ENCODE data around the gene LMOD1.

GRCh38 chr1:201925981-201926645 is 20.2 kb downstream of the LMOD1 start:
- TF ChIP-seq POLR2A (IDR thresholded peaks at IDR 0.05; ENCODE audit: low read depth, low read length) (no peak), POLR2AphosphoS5 (IDR thresholded peaks at IDR 0.05; ENCODE audit: low read depth, low read length) (no peak), SPI1 (IDR thresholded peaks at IDR 0.05; ENCODE audit: low read depth, low read length) (no peak), PAX5 (IDR thresholded peaks at IDR 0.05; ENCODE audit: insufficient read depth, low read length, severe bottlenecking) (no peak), TAF1 (IDR thresholded peaks at IDR 0.05; ENCODE audit: low read depth, low read length) (no peak), POU2F2 (IDR thresholded peaks at IDR 0.05; ENCODE audit: low read depth, low read length) (no peak)
